ENCODE results near the gene KCNN1.

- no peak for TF ChIP-seq CTCF (IDR thresholded peaks at IDR 0.05; ENCODE audit: insufficient read depth, low read length)
- no peak for TF ChIP-seq REST (IDR thresholded peaks at IDR 0.05; ENCODE audit: insufficient replicate concordance, low read depth)
These were observed at the start of gene KCNN1 for GRCh38 chr19:17966550-17967256.
